Neural cell (in vitro differentiated cells): ENCODE data around the gene CACNA1C. TPM values are rescaled to one million over a fixed set of nuclear protein-coding genes. Genes with fewer than 3 reads are reported as not detected.

Experiments
- H2AFZ ChIP-seq: fragments of 200-600, 300-800 bp; sonication (generic), shearing (Covaris generic); 2 replicates; pipeline ENCODE4 v1.6.0; 2014; ENCODE audit warnings: low read depth, mild to moderate bottlenecking, antibody characterized with exemption, low read length, moderate library complexity
- H3F3A ChIP-seq: fragments of 200-600 bp; shearing (Covaris generic); 2 replicates; pipeline ENCODE4 v1.6.1; 2016; ENCODE audit warnings: mild to moderate bottlenecking, moderate library complexity, mixed read lengths, antibody characterized with exemption, low read length; ENCODE audit not compliant: insufficient read depth, poor library complexity, severe bottlenecking
- H3K27ac ChIP-seq: fragments of 200-600, 300-800 bp; sonication (generic), shearing (Covaris generic); 2 replicates; pipeline ENCODE4 v1.5.1; 2014; ENCODE audit warnings: mild to moderate bottlenecking, low read length, moderate library complexity
- H3K27me3 ChIP-seq: fragments of 300-800, 200-600 bp; sonication (generic), shearing (Covaris generic); 2 replicates; pipeline ENCODE4 v1.6.0; 2014; ENCODE audit warnings: mild to moderate bottlenecking, low read depth, low read length, moderate library complexity; ENCODE audit not compliant: insufficient read depth
- H3K36me3 ChIP-seq: fragments of 300-800, 200-600 bp; sonication (generic), shearing (Covaris generic); 2 replicates; pipeline ENCODE4 v1.5.1; 2014; ENCODE audit warnings: mild to moderate bottlenecking, antibody characterized with exemption, low read length, moderate library complexity; ENCODE audit not compliant: insufficient read depth
- H3K4me2 ChIP-seq: fragments of 300-800, 200-600 bp; sonication (generic), shearing (Covaris generic); 2 replicates; pipeline ENCODE4 v1.6.0; 2014; ENCODE audit warnings: mild to moderate bottlenecking, low read length
- H3K4me3 ChIP-seq: fragments of 300-800, 200-600 bp; sonication (generic), shearing (Covaris generic); 2 replicates; pipeline ENCODE4 v1.5.1; 2014; ENCODE audit warnings: mild to moderate bottlenecking, low read length, moderate library complexity
- H3K79me2 ChIP-seq: fragments of 200-600 bp; shearing (Covaris generic); replicated peaks from 2 replicates; pipeline ENCODE4 v1.6.0; 2014; ENCODE audit warnings: mild to moderate bottlenecking, low read length, moderate library complexity; ENCODE audit not compliant: insufficient read depth
- H3K9ac ChIP-seq: fragments of 300-800, 200-600 bp; sonication (generic), shearing (Covaris generic); 2 replicates; pipeline ENCODE4 v1.6.1; 2016; ENCODE audit warnings: mild to moderate bottlenecking, low read length, mixed read lengths
- H3K9me2 ChIP-seq: fragments of 200-600 bp; shearing (Covaris generic); 2 replicates; pipeline ENCODE4 v1.6.1; 2016; ENCODE audit warnings: mild to moderate bottlenecking, low read length, mixed read lengths; ENCODE audit not compliant: insufficient read depth
- H3K9me3 ChIP-seq: fragments of 200-600, 300-800 bp; sonication (generic), shearing (Covaris generic); 2 replicates; pipeline ENCODE4 v1.6.1; 2016; ENCODE audit warnings: mild to moderate bottlenecking, mixed run types, low read length, moderate library complexity, mixed read lengths
- H4K20me1 ChIP-seq: fragments of 200-600 bp; shearing (Covaris generic); 2 replicates; pipeline ENCODE4 v1.6.1; 2016; ENCODE audit warnings: mild to moderate bottlenecking, mixed run types; ENCODE audit not compliant: insufficient read depth
- CTCF ChIP-seq: fragments of 450-650 bp; IDR thresholded peaks from 2 replicates; pipeline ENCODE4 v1.5.1; 2014; ENCODE audit warnings: antibody characterized with exemption, mild to moderate bottlenecking, moderate library complexity; ENCODE audit not compliant: poor library complexity, severe bottlenecking
- MXI1 ChIP-seq: fragments of 450-650 bp; conservative IDR thresholded peaks from 2 replicates; pipeline ENCODE4 v1.6.1; 2014; ENCODE audit warnings: antibody characterized with exemption, mild to moderate bottlenecking; ENCODE audit not compliant: poor library complexity, severe bottlenecking
- POLR2AphosphoS5 ChIP-seq: IDR thresholded peaks from 2 replicates; pipeline ENCODE4 v1.6.1; 2012
- RAD21 ChIP-seq: fragments of 450-650 bp; conservative IDR thresholded peaks from 2 replicates; pipeline ENCODE4 v1.6.1; 2014; ENCODE audit warnings: antibody characterized with exemption, mild to moderate bottlenecking, moderate library complexity
- REST ChIP-seq: IDR thresholded peaks from 2 replicates; pipeline ENCODE4 v1.6.1; 2012; ENCODE audit warnings: borderline replicate concordance
- SMC3 ChIP-seq: fragments of 450-650 bp; conservative IDR thresholded peaks from 2 replicates; pipeline ENCODE4 v1.6.1; 2014; ENCODE audit warnings: antibody characterized with exemption, mild to moderate bottlenecking, moderate library complexity; ENCODE audit not compliant: poor library complexity
- TAF1 ChIP-seq: IDR thresholded peaks from 2 replicates; pipeline ENCODE4 v1.6.1; 2012; ENCODE audit warnings: low read depth
- polyA plus RNA-seq: library from polyadenylated mRNA; depleted of rRNA; stranded (reverse); fragments of >200 nt; gene quantifications from 2 replicates; pipeline ENCODE4 v1.2.3, GENCODE V29; 2014

Gene CACNA1C
- polyA plus RNA-seq, 1 donor from 2014 or later: 9.7 TPM

GRCh38 chr12:2507814-2508213, 455.0 kb downstream of the CACNA1C start:
- Histone ChIP-seq H3K36me3 (no peaks in the 10 kb centered on the region), H3F3A (no peaks in the 10 kb centered on the region), H2AFZ (no peak overlapping the region), H3K9ac (no peak overlapping the region), H3K27ac (no peak overlapping the region), H3K27me3 (no peaks in the 10 kb centered on the region), H4K20me1 (no peaks in the 10 kb centered on the region), H3K9me3 (no peaks in the 10 kb centered on the region), H3K4me2 (no peak overlapping the region), H3K4me3 (no peak overlapping the region), H3K9me2 (no peaks in the 10 kb centered on the region), H3K79me2 (no peaks in the 10 kb centered on the region)
- TF ChIP-seq RAD21: no peak

GRCh38 chr12:2509137-2509536, 456.4 kb downstream of the CACNA1C start:
- no peaks in the 10 kb centered on the region for H3K36me3 ChIP-seq
- no peak overlapping the region for H3K27ac ChIP-seq
- H3K9ac ChIP-seq: no peak overlapping the region
- H2AFZ ChIP-seq: no peak overlapping the region
- H4K20me1 ChIP-seq: no peaks in the 10 kb centered on the region
- H3K9me3 ChIP-seq: no peaks in the 10 kb centered on the region
- no peaks in the 10 kb centered on the region for H3K27me3 ChIP-seq
- H3K9me2 ChIP-seq: no peaks in the 10 kb centered on the region
- TF ChIP-seq MXI1 (no peak), CTCF (no peak), TAF1 (no peak), REST (no peak)
- no peaks in the 10 kb centered on the region for H3K79me2 ChIP-seq
- H3K4me3 ChIP-seq: no peak overlapping the region
- H3F3A ChIP-seq: no peaks in the 10 kb centered on the region
- no peak overlapping the region for H3K4me2 ChIP-seq

DNA sequence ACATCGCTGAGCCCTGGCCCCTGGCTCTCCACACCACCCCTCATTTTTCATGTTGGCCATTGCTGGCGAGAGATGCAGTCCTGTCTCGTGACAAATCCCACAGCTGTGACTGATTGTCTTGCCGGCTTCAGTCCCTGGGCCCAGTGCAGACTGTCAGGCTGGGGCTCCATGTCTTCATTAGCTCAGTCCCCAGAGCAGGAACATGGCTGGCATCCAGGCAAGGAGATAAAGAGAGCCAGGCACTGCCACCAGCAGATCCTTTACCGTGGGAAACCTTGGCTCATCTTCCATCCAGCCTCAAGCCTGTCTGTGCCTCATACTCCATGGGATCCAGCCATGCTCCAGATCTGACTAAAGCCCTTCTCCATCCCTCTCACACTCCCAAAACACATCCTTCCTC, 457.3 kb downstream of the CACNA1C start:
- Histone ChIP-seq H3K27ac (no peak overlapping the region), H3K79me2 (no peaks in the 10 kb centered on the region), H3K9me2 (no peaks in the 10 kb centered on the region), H3K4me2 (no peak overlapping the region), H4K20me1 (no peaks in the 10 kb centered on the region), H3K4me3 (no peak overlapping the region), H3K9ac (no peak overlapping the region), H3F3A (no peaks in the 10 kb centered on the region), H2AFZ (no peak overlapping the region), H3K36me3 (no peaks in the 10 kb centered on the region), H3K27me3 (no peaks in the 10 kb centered on the region), H3K9me3 (no peaks in the 10 kb centered on the region)
- TF ChIP-seq REST: no peak
- no peak for TF ChIP-seq CTCF
- TF ChIP-seq RAD21: no peak
- no peak for TF ChIP-seq SMC3
- TF ChIP-seq POLR2AphosphoS5: no peak
